Liver (tissue), 9 donors: ENCODE results near the gene CFAP97. TPM values are rescaled to one million over a fixed set of nuclear protein-coding genes. Genes with fewer than 3 reads are reported as not detected.

ENCODE experiments used
- DNase-seq: peaks from one replicate; pipeline ENCODE4 v3.0.0-alpha.2; 2017; ENCODE audit warnings: low spot score
- H3K27ac ChIP-seq, 2 donors: one replicate each; pipeline ENCODE4 v1.7.0; 2013; ENCODE audit warnings: inconsistent platforms in 2 of 2, low read length in 2 of 2, control low read depth in 1 of 2, low read depth in 1 of 2, mild to moderate bottlenecking in 1 of 2
- H3K27me3 ChIP-seq, 4 donors: one replicate each; pipeline versions ENCODE4 v1.6.1 to v1.7.0; 2013; ENCODE audit warnings: low read length in 3 of 4, inconsistent platforms in 1 of 4, mild to moderate bottlenecking in 1 of 4, moderate library complexity in 1 of 4; ENCODE audit not compliant: control insufficient read depth in 4 of 4, insufficient read depth in 4 of 4
- H3K36me3 ChIP-seq, 4 donors: one replicate each; pipeline versions ENCODE4 v1.6.1 to v1.7.0; 2013; ENCODE audit warnings: low read length in 3 of 4, mild to moderate bottlenecking in 3 of 4, low read depth in 1 of 4, moderate library complexity in 1 of 4; ENCODE audit not compliant: control insufficient read depth in 4 of 4, insufficient read depth in 3 of 4
- H3K4me1 ChIP-seq, 4 donors: one replicate each; pipeline versions ENCODE4 v1.6.1 to v1.7.0; 2013; ENCODE audit warnings: low read length in 3 of 4, mild to moderate bottlenecking in 3 of 4, moderate library complexity in 1 of 4; ENCODE audit not compliant: control insufficient read depth in 4 of 4, insufficient read depth in 4 of 4
- H3K4me3 ChIP-seq, 3 donors: one replicate each; pipeline versions ENCODE4 v1.6.1 to v1.7.0; 2013; ENCODE audit warnings: low read length in 3 of 3, control low read depth in 1 of 3, low read depth in 1 of 3, mild to moderate bottlenecking in 1 of 3
- H3K9ac ChIP-seq, 2 donors: one replicate each; pipeline ENCODE4 v1.7.0; 2013; ENCODE audit warnings: low read length in 2 of 2, mild to moderate bottlenecking in 2 of 2, moderate library complexity in 2 of 2, control low read depth in 1 of 2, low read depth in 1 of 2
- H3K9me3 ChIP-seq, 4 donors: one replicate each; pipeline versions ENCODE4 v1.6.1 to v1.7.0; 2013; ENCODE audit warnings: low read length in 3 of 4; ENCODE audit not compliant: control insufficient read depth in 4 of 4
- ATF3 ChIP-seq: IDR thresholded peaks from 2 replicates; pipeline ENCODE4 v1.6.1; 2016; ENCODE audit warnings: antibody characterized with exemption
- CTCF ChIP-seq: fragments of 150-350 bp; IDR thresholded peaks from 2 replicates; pipeline ENCODE4 v1.5.1; 2017; ENCODE audit warnings: improper control_type of control experiment, low read depth, low read length; ENCODE audit not compliant: missing input control
- EGR1 ChIP-seq, 2 donors: IDR thresholded peaks; 2 replicates each; pipeline ENCODE4 v1.6.1; 2016 to 2018; ENCODE audit warnings: antibody characterized with exemption in 2 of 2, low read depth in 2 of 2
- FOXA1 ChIP-seq: IDR thresholded peaks from 2 replicates; pipeline ENCODE4 v1.6.1; 2016; ENCODE audit warnings: antibody characterized with exemption
- FOXA2 ChIP-seq: IDR thresholded peaks from 2 replicates; pipeline ENCODE4 v1.6.1; 2016; ENCODE audit warnings: antibody characterized with exemption
- GABPA ChIP-seq, 2 donors: IDR thresholded peaks in 1 of 2; conservative IDR thresholded peaks in 1 of 2; 2 replicates each; pipeline ENCODE4 v1.6.1; 2016; ENCODE audit warnings: antibody characterized with exemption in 2 of 2, mild to moderate bottlenecking in 1 of 2, moderate library complexity in 1 of 2
- HNF4A ChIP-seq, 2 donors: conservative IDR thresholded peaks; 2 replicates each; pipeline ENCODE4 v1.6.1; 2016; ENCODE audit warnings: antibody characterized with exemption in 2 of 2, mild to moderate bottlenecking in 2 of 2
- HNF4G ChIP-seq: IDR thresholded peaks from 2 replicates; pipeline ENCODE4 v1.6.1; 2016; ENCODE audit warnings: antibody characterized with exemption
- JUND ChIP-seq, 2 donors: IDR thresholded peaks; 2 replicates each; pipeline ENCODE4 v1.6.1; 2016; ENCODE audit warnings: antibody characterized with exemption in 2 of 2
- MAX ChIP-seq: IDR thresholded peaks from 2 replicates; pipeline ENCODE4 v1.6.1; 2016; ENCODE audit warnings: antibody characterized with exemption
- NR2F2 ChIP-seq: IDR thresholded peaks from 2 replicates; pipeline ENCODE4 v1.6.1; 2016; ENCODE audit warnings: antibody characterized with exemption
- RAD21 ChIP-seq, 2 donors: IDR thresholded peaks; 2 replicates each; pipeline ENCODE4 v1.6.1; 2016; ENCODE audit warnings: antibody characterized with exemption in 2 of 2, mild to moderate bottlenecking in 2 of 2
- REST ChIP-seq: IDR thresholded peaks from 2 replicates; pipeline ENCODE4 v1.6.1; 2016; ENCODE audit warnings: antibody characterized with exemption, mild to moderate bottlenecking
- RXRA ChIP-seq, 2 donors: IDR thresholded peaks; 2 replicates each; pipeline ENCODE4 v1.6.1; 2017 to 2018; ENCODE audit warnings: antibody characterized with exemption in 2 of 2, mild to moderate bottlenecking in 1 of 2
- SP1 ChIP-seq: IDR thresholded peaks from 2 replicates; pipeline ENCODE4 v1.6.1; 2018; ENCODE audit warnings: antibody characterized with exemption, mild to moderate bottlenecking
- TAF1 ChIP-seq: conservative IDR thresholded peaks from 2 replicates; pipeline ENCODE4 v1.6.1; 2016; ENCODE audit warnings: antibody characterized with exemption, mild to moderate bottlenecking
- YY1 ChIP-seq: IDR thresholded peaks from 2 replicates; pipeline ENCODE4 v1.6.1; 2016; ENCODE audit warnings: antibody characterized with exemption, mild to moderate bottlenecking
- ZBTB33 ChIP-seq: IDR thresholded peaks from 2 replicates; pipeline ENCODE4 v1.6.1; 2016; ENCODE audit warnings: antibody characterized with exemption
- WGBS: extraction: QIAGEN DNeasy Blood & Tissue Kit; methylation state at CpG from one replicate; pipeline ENCODE4 v1.1.7; 2013; 5-methylcytosine and 5-hydroxymethylcytosine counted together
- polyA plus RNA-seq, 2 donors: library from polyadenylated mRNA; stranded (reverse) in 1 of 2; unstranded in 1 of 2; fragments of 200-250 nt in 1 of 2; fragments of >200 nt in 1 of 2; fragmentation: Nextera tagmentation in 1 of 2; extraction: Ambion mirVana in 1 of 2; gene quantifications; one replicate each; pipeline versions ENCODE4 v1.2.1 to v1.2.3, GENCODE V29; 2013 to 2015
- total RNA-seq, 2 donors: library from RNA; depleted of rRNA; stranded (reverse); fragments of >200 nt; gene quantifications; one replicate each; pipeline ENCODE4 v1.2.3, GENCODE V29; 2014
- donor health status: healthy.
- donor health status: healthy.
- donor health status: healthy.
- donor health status: healthy.
- donor health status: healthy.

CFAP97 gene
- total and polyA plus RNA-seq, 4 donors: 7.5 to 30.9 (median 18.7) TPM

GRCh38 chr4:185235119-185235842 is 31.5 kb upstream of the CFAP97 start:
- no peak overlapping the region for H3K27ac ChIP-seq
- no peak overlapping the region for H3K4me3 ChIP-seq
- H3K4me1 ChIP-seq: peaks cover 0 to 4% (median under 1%) of the 10 kb centered on the region in 4 donors
- no peak for TF ChIP-seq JUND (IDR thresholded peaks at IDR 0.05)
- TF ChIP-seq ATF3: no peak
- TF ChIP-seq RXRA (IDR thresholded peaks at IDR 0.05): no peak
- no peak for TF ChIP-seq TAF1
- TF ChIP-seq NR2F2: no peak
- TF ChIP-seq GABPA (IDR thresholded peaks at IDR 0.05 in 1 of 2, conservative IDR thresholded peaks at IDR 0.05 in 1 of 2): no peak
- TF ChIP-seq MAX: no peak
- TF ChIP-seq HNF4A (conservative IDR thresholded peaks at IDR 0.05): no peak
- TF ChIP-seq SP1: no peak
- no peak for TF ChIP-seq FOXA2
- TF ChIP-seq YY1: no peak
- TF ChIP-seq EGR1 (IDR thresholded peaks at IDR 0.05; ENCODE audit: low read depth in 2 of 2): no peak
- no peak for TF ChIP-seq CTCF
- no peak for TF ChIP-seq FOXA1
- TF ChIP-seq HNF4G: no peak
- no peak for TF ChIP-seq REST
- no peaks in the 10 kb centered on the region for H3K36me3 ChIP-seq
- no peak for DNase-seq
- no peaks in the 10 kb centered on the region for H3K27me3 ChIP-seq
- peaks cover 0 to 2% (median 0%) of the 10 kb centered on the region in 4 donors for H3K9me3 ChIP-seq
- H3K9ac ChIP-seq: no peak overlapping the region
- WGBS: 81% methylated on average over 7 of the region's 7 CpGs

GRCh38 chr4:185232370-185232769 is 28.6 kb upstream of the CFAP97 start:
- no peaks in the 10 kb centered on the region for H3K36me3 ChIP-seq
- no peaks in the 10 kb centered on the region for H3K27me3 ChIP-seq
- H3K4me1 ChIP-seq: peaks cover 0 to 4% (median 0%) of the 10 kb centered on the region in 4 donors
- no peak overlapping the region for H3K27ac ChIP-seq
- H3K4me3 ChIP-seq: no peak overlapping the region
- no peak for DNase-seq
- 77% methylated on average over 6 of the region's 6 CpGs for WGBS
- H3K9me3 ChIP-seq: no peaks in the 10 kb centered on the region
- H3K9ac ChIP-seq: no peak overlapping the region
- TF ChIP-seq YY1: no peak
- TF ChIP-seq HNF4G: no peak
- no peak for TF ChIP-seq CTCF
- no peak for TF ChIP-seq RXRA (IDR thresholded peaks at IDR 0.05)
- TF ChIP-seq SP1: no peak
- no peak for TF ChIP-seq MAX
- no peak for TF ChIP-seq TAF1
- TF ChIP-seq JUND (IDR thresholded peaks at IDR 0.05): no peak
- TF ChIP-seq NR2F2: no peak
- TF ChIP-seq ZBTB33: no peak
- no peak for TF ChIP-seq ATF3
- TF ChIP-seq RAD21 (IDR thresholded peaks at IDR 0.05): no peak
- no peak for TF ChIP-seq FOXA1
